Keratinocyte (primary cell): ENCODE results near the gene TFRC.

Experiments used
- CTCF ChIP-seq, 3 experiments: IDR thresholded peaks in 1 of 3; conservative IDR thresholded peaks in 1 of 3; optimal IDR thresholded peaks in 1 of 3; 2 replicates in 2 of 3; 3 replicates in 1 of 3; pipeline versions ENCODE3 to v1.5.1; 2011; ENCODE audit warnings: low read length in 3 of 3, mild to moderate bottlenecking in 3 of 3, moderate library complexity in 2 of 3, control low read depth in 1 of 3, inconsistent platforms in 1 of 3; ENCODE audit not compliant: insufficient read depth in 2 of 3; ENCODE audit errors: extremely low read depth in 1 of 3
- EZH2 ChIP-seq: IDR thresholded peaks from one replicate; pipeline ENCODE4 v1.6.1; 2012; ENCODE audit warnings: inconsistent platforms, mild to moderate bottlenecking, low read length, moderate library complexity

- TF ChIP-seq CTCF (optimal IDR thresholded peaks at IDR 0.05 in 1 of 3, IDR thresholded peaks at IDR 0.05 in 1 of 3, conservative IDR thresholded peaks at IDR 0.05 in 1 of 3; ENCODE audit: extremely low read depth in 1 of 3, insufficient read depth in 2 of 3, low read length in 3 of 3) (no peak), EZH2 (no peak)
These were observed 27.2 kb downstream of the TFRC start for GRCh38 chr3:196054661-196055060.
